DND-41 (cell line): ENCODE data around the gene HMGXB3.

ENCODE experiments used
- EZH2 ChIP-seq: IDR thresholded peaks from 3 replicates; pipeline ENCODE4 v1.6.1; 2012; ENCODE audit warnings: borderline replicate concordance, low read depth, mild to moderate bottlenecking, moderate library complexity, low read length, inconsistent platforms; ENCODE audit not compliant: severe bottlenecking
- TF ChIP-seq, protein P1 (sequence below): IDR thresholded peaks from 2 replicates; pipeline ENCODE4 v1.5.1; 2012; ENCODE audit warnings: borderline replicate concordance, low read length, moderate library complexity, mild to moderate bottlenecking; ENCODE audit not compliant: poor library complexity, severe bottlenecking; ENCODE audit errors: extremely low read depth

- TF ChIP-seq, protein P1, sequence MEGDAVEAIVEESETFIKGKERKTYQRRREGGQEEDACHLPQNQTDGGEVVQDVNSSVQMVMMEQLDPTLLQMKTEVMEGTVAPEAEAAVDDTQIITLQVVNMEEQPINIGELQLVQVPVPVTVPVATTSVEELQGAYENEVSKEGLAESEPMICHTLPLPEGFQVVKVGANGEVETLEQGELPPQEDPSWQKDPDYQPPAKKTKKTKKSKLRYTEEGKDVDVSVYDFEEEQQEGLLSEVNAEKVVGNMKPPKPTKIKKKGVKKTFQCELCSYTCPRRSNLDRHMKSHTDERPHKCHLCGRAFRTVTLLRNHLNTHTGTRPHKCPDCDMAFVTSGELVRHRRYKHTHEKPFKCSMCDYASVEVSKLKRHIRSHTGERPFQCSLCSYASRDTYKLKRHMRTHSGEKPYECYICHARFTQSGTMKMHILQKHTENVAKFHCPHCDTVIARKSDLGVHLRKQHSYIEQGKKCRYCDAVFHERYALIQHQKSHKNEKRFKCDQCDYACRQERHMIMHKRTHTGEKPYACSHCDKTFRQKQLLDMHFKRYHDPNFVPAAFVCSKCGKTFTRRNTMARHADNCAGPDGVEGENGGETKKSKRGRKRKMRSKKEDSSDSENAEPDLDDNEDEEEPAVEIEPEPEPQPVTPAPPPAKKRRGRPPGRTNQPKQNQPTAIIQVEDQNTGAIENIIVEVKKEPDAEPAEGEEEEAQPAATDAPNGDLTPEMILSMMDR: no peak
- TF ChIP-seq EZH2: no peak
Observed at GRCh38 chr5:149960272-149961185, 40.0 kb upstream of the HMGXB3 start, which contains the start of gene SLC26A2.
